CD14-positive monocyte (primary cell): ENCODE measurements around the gene CCBE1. TPM values are rescaled to one million over a fixed set of nuclear protein-coding genes. Genes with fewer than 3 reads are reported as not detected.

Source experiments
- DNase-seq, 3 donors: peaks; one replicate each; pipeline ENCODE4 v3.0.0-alpha.2; 2011 to 2022
- H2AFZ ChIP-seq: 2 replicates; pipeline ENCODE4 v1.6.0; 2012; ENCODE audit warnings: mild to moderate bottlenecking, low read depth, low read length, inconsistent platforms; ENCODE audit not compliant: insufficient read depth, poor library complexity, severe bottlenecking
- H3K27ac ChIP-seq, 2 donors: 1 replicate in 1 of 2; 2 replicates in 1 of 2; pipeline ENCODE4 v1.5.1; 2012 to 2013; ENCODE audit warnings: low read length in 2 of 2, control low read depth in 1 of 2, inconsistent platforms in 1 of 2, low read depth in 1 of 2, mild to moderate bottlenecking in 1 of 2
- H3K27me3 ChIP-seq, 2 donors: one replicate each; pipeline versions ENCODE4 v1.6.0 to v1.6.1; 2011 to 2013; ENCODE audit warnings: low read length in 2 of 2; ENCODE audit not compliant: control insufficient read depth in 2 of 2, insufficient read depth in 2 of 2
- H3K36me3 ChIP-seq, 2 donors: replicated peaks in 1 of 2; 1 replicate in 1 of 2; 2 replicates in 1 of 2; pipeline versions ENCODE4 v1.5.1 to v1.6.1; 2012 to 2013; ENCODE audit warnings: low read length in 2 of 2, control low read depth in 1 of 2, inconsistent platforms in 1 of 2, mild to moderate bottlenecking in 1 of 2; ENCODE audit not compliant: insufficient read depth in 2 of 2, control insufficient read depth in 1 of 2
- H3K4me1 ChIP-seq, 2 donors: 1 replicate in 1 of 2; 2 replicates in 1 of 2; pipeline versions ENCODE4 v1.5.1 to v1.6.1; 2012 to 2013; ENCODE audit warnings: low read length in 2 of 2, control low read depth in 1 of 2, inconsistent platforms in 1 of 2, mild to moderate bottlenecking in 1 of 2, moderate library complexity in 1 of 2; ENCODE audit not compliant: insufficient read depth in 2 of 2, control insufficient read depth in 1 of 2
- H3K4me2 ChIP-seq: replicated peaks from 2 replicates; pipeline ENCODE3; 2012; ENCODE audit warnings: low read length, moderate library complexity, mild to moderate bottlenecking; ENCODE audit not compliant: poor library complexity, severe bottlenecking; ENCODE audit errors: extremely low read depth
- H3K4me3 ChIP-seq, 3 experiments: fragments of 200-600 bp in 1 of 3; sonication (generic) in 1 of 3; replicated peaks in 1 of 3; 1 replicate in 2 of 3; 2 replicates in 1 of 3; pipeline ENCODE4 v1.5.1; 2011 to 2013; ENCODE audit warnings: low read length in 3 of 3, mild to moderate bottlenecking in 3 of 3, control low read depth in 2 of 3, low read depth in 2 of 3, inconsistent platforms in 1 of 3, moderate library complexity in 1 of 3
- H3K79me2 ChIP-seq: 2 replicates; pipeline ENCODE4 v1.6.0; 2012; ENCODE audit warnings: mild to moderate bottlenecking, control low read depth, inconsistent platforms, low read length, moderate library complexity; ENCODE audit not compliant: insufficient read depth
- H3K9ac ChIP-seq: 2 replicates; pipeline ENCODE4 v1.6.0; 2017; ENCODE audit warnings: low read length, mild to moderate bottlenecking; ENCODE audit not compliant: insufficient read depth, poor library complexity, severe bottlenecking
- H3K9me3 ChIP-seq, 2 donors: replicated peaks in 1 of 2; 1 replicate in 1 of 2; 2 replicates in 1 of 2; pipeline versions ENCODE4 v1.5.1 to v1.6.1; 2012 to 2013; ENCODE audit warnings: low read length in 2 of 2, control low read depth in 1 of 2; ENCODE audit not compliant: control insufficient read depth in 1 of 2, insufficient read depth in 1 of 2
- H4K20me1 ChIP-seq: 2 replicates; pipeline ENCODE4 v1.6.0; 2012; ENCODE audit warnings: mild to moderate bottlenecking, low read length, control low read depth, moderate library complexity; ENCODE audit not compliant: insufficient read depth
- H3K27ac Mint-ChIP-seq, 7 donors: one replicate each; pipeline ENCODE4 v1.8.0; 2020; ENCODE audit warnings: mild to moderate bottlenecking in 7 of 7, mixed read lengths in 7 of 7, moderate library complexity in 6 of 7, inconsistent platforms in 2 of 7
- H3K27me3 Mint-ChIP-seq, 3 donors: one replicate each; pipeline ENCODE4 v1.8.0; 2021 to 2022; ENCODE audit warnings: low read depth in 3 of 3, mild to moderate bottlenecking in 3 of 3, mixed read lengths in 3 of 3, moderate library complexity in 3 of 3, inconsistent platforms in 1 of 3
- H3K36me3 Mint-ChIP-seq, 2 donors: one replicate each; pipeline ENCODE4 v1.8.0; 2020; ENCODE audit warnings: mixed read lengths in 2 of 2, inconsistent platforms in 1 of 2, mild to moderate bottlenecking in 1 of 2
- H3K4me1 Mint-ChIP-seq: one replicate; pipeline ENCODE4 v1.8.0; 2020; ENCODE audit warnings: mild to moderate bottlenecking, mixed read lengths
- H3K4me3 Mint-ChIP-seq, 2 donors: one replicate each; pipeline ENCODE4 v1.8.0; 2020; ENCODE audit warnings: mild to moderate bottlenecking in 2 of 2, mixed read lengths in 2 of 2, moderate library complexity in 1 of 2
- H3K9me3 Mint-ChIP-seq, 7 donors: one replicate each; pipeline ENCODE4 v1.8.0; 2020 to 2022; ENCODE audit warnings: mixed read lengths in 7 of 7, mild to moderate bottlenecking in 6 of 7, moderate library complexity in 6 of 7, inconsistent platforms in 2 of 7
- CTCF ChIP-seq: fragments of 200-600 bp; IDR thresholded peaks from one replicate; pipeline ENCODE4 v1.8.0; 2022; ENCODE audit warnings: antibody characterized with exemption, mild to moderate bottlenecking
- WGBS: methylation state at CpG from one replicate; pipeline ENCODE4 v1.1.5; 2013; ENCODE audit warnings: missing lambda C conversion rate; ENCODE audit not compliant: insufficient coverage; 5-methylcytosine and 5-hydroxymethylcytosine counted together
- intact Hi-C, 2 donors: fragments of 100-400 bp; cut with micrococcal nuclease; formaldehyde crosslinking; loops; one replicate each; pipeline versions ENCODE4 v1.15.0 to v1.15.1; 2023
- polyA plus RNA-seq, 3 donors: library from polyadenylated mRNA; depleted of rRNA in 1 of 3; unstranded in 2 of 3; stranded (reverse) in 1 of 3; fragments of 300-500 nt in 2 of 3; fragments of >200 nt in 1 of 3; fragmentation: Illumina TruSeq in 2 of 3; gene quantifications; 1 replicate in 2 of 3; 2 replicates in 1 of 3; pipeline ENCODE4 v1.2.3, GENCODE V29; 2012 to 2021

Gene CCBE1
- polyA plus RNA-seq, 3 donors: not detected

GRCh38 chr18:59685501-59685900, 11.7 kb downstream of the CCBE1 start:
- Histone ChIP-seq H3K79me2 (no peaks in the 10 kb centered on the region), H3K36me3 (no peaks in the 10 kb centered on the region), H3K4me1 (no peaks in the 10 kb centered on the region), H3K4me3 (no peak overlapping the region), H3K27me3 (peaks cover 0 to 6% of the 10 kb centered on the region in 2 donors), H3K9me3 (no peaks in the 10 kb centered on the region), H2AFZ (no peak overlapping the region), H3K9ac (no peak overlapping the region), H4K20me1 (no peaks in the 10 kb centered on the region), H3K4me2 (no peak overlapping the region), H3K27ac (no peak overlapping the region)
- intact Hi-C loops: no loop called here
- Mint-ChIP-seq H3K27ac (no peak overlapping the region), H3K27me3 (peaks cover 5 to 6% (median 6%) of the 10 kb centered on the region in 3 donors), H3K4me3 (no peak overlapping the region), H3K4me1 (no peaks in the 10 kb centered on the region), H3K9me3 (peaks cover 0 to 2% (median 0%) of the 10 kb centered on the region in 7 donors), H3K36me3 (no peaks in the 10 kb centered on the region)
- 59% methylated on average over 3 of the region's 4 CpGs for WGBS
- DNase-seq: no peak
- no peak for TF ChIP-seq CTCF

- H3K4me2 ChIP-seq: no peak overlapping the region
- 100% methylated on average over 1 of the region's 2 CpGs for WGBS
- no peak overlapping the region for H3K27ac ChIP-seq
- TF ChIP-seq CTCF: no peak
- Mint-ChIP-seq H3K4me1 (no peaks in the 10 kb centered on the region), H3K9me3 (peaks cover 0 to 6% (median 0%) of the 10 kb centered on the region in 7 donors), H3K27me3 (peaks cover 2 to 9% (median 4%) of the 10 kb centered on the region in 3 donors), H3K4me3 (no peak overlapping the region), H3K27ac (no peak overlapping the region), H3K36me3 (no peaks in the 10 kb centered on the region)
- peaks cover 0 to 3% of the 10 kb centered on the region in 2 donors for H3K27me3 ChIP-seq
- no peaks in the 10 kb centered on the region for H3K9me3 ChIP-seq
- no peaks in the 10 kb centered on the region for H3K36me3 ChIP-seq
- H2AFZ ChIP-seq: no peak overlapping the region
- no peaks in the 10 kb centered on the region for H3K79me2 ChIP-seq
- no peak overlapping the region for H3K9ac ChIP-seq
- intact Hi-C loops: no loop called here
- no peak overlapping the region for H3K4me3 ChIP-seq
- DNase-seq: no peak
- H4K20me1 ChIP-seq: no peaks in the 10 kb centered on the region
- H3K4me1 ChIP-seq: no peaks in the 10 kb centered on the region
These were observed 12.4 kb downstream of the CCBE1 start for GRCh38 chr18:59684777-59685176.
